Neural cell (in vitro differentiated cells): ENCODE data around the gene DCAF8. TPM values are rescaled to one million over a fixed set of nuclear protein-coding genes. Genes with fewer than 3 reads are reported as not detected.

ENCODE experiments used
- H2AFZ ChIP-seq: fragments of 200-600, 300-800 bp; sonication (generic), shearing (Covaris generic); 2 replicates; pipeline ENCODE4 v1.6.0; 2014; ENCODE audit warnings: low read depth, mild to moderate bottlenecking, antibody characterized with exemption, low read length, moderate library complexity
- H3F3A ChIP-seq: fragments of 200-600 bp; shearing (Covaris generic); 2 replicates; pipeline ENCODE4 v1.6.1; 2016; ENCODE audit warnings: mild to moderate bottlenecking, moderate library complexity, mixed read lengths, antibody characterized with exemption, low read length; ENCODE audit not compliant: insufficient read depth, poor library complexity, severe bottlenecking
- H3K27ac ChIP-seq: fragments of 200-600, 300-800 bp; sonication (generic), shearing (Covaris generic); 2 replicates; pipeline ENCODE4 v1.5.1; 2014; ENCODE audit warnings: mild to moderate bottlenecking, low read length, moderate library complexity
- H3K27me3 ChIP-seq: fragments of 300-800, 200-600 bp; sonication (generic), shearing (Covaris generic); 2 replicates; pipeline ENCODE4 v1.6.0; 2014; ENCODE audit warnings: mild to moderate bottlenecking, low read depth, low read length, moderate library complexity; ENCODE audit not compliant: insufficient read depth
- H3K36me3 ChIP-seq: fragments of 300-800, 200-600 bp; sonication (generic), shearing (Covaris generic); 2 replicates; pipeline ENCODE4 v1.5.1; 2014; ENCODE audit warnings: mild to moderate bottlenecking, antibody characterized with exemption, low read length, moderate library complexity; ENCODE audit not compliant: insufficient read depth
- H3K4me2 ChIP-seq: fragments of 300-800, 200-600 bp; sonication (generic), shearing (Covaris generic); 2 replicates; pipeline ENCODE4 v1.6.0; 2014; ENCODE audit warnings: mild to moderate bottlenecking, low read length
- H3K4me3 ChIP-seq: fragments of 300-800, 200-600 bp; sonication (generic), shearing (Covaris generic); 2 replicates; pipeline ENCODE4 v1.5.1; 2014; ENCODE audit warnings: mild to moderate bottlenecking, low read length, moderate library complexity
- H3K79me2 ChIP-seq: fragments of 200-600 bp; shearing (Covaris generic); replicated peaks from 2 replicates; pipeline ENCODE4 v1.6.0; 2014; ENCODE audit warnings: mild to moderate bottlenecking, low read length, moderate library complexity; ENCODE audit not compliant: insufficient read depth
- H3K9ac ChIP-seq: fragments of 300-800, 200-600 bp; sonication (generic), shearing (Covaris generic); 2 replicates; pipeline ENCODE4 v1.6.1; 2016; ENCODE audit warnings: mild to moderate bottlenecking, low read length, mixed read lengths
- H3K9me2 ChIP-seq: fragments of 200-600 bp; shearing (Covaris generic); 2 replicates; pipeline ENCODE4 v1.6.1; 2016; ENCODE audit warnings: mild to moderate bottlenecking, low read length, mixed read lengths; ENCODE audit not compliant: insufficient read depth
- H3K9me3 ChIP-seq: fragments of 200-600, 300-800 bp; sonication (generic), shearing (Covaris generic); 2 replicates; pipeline ENCODE4 v1.6.1; 2016; ENCODE audit warnings: mild to moderate bottlenecking, mixed run types, low read length, moderate library complexity, mixed read lengths
- H4K20me1 ChIP-seq: fragments of 200-600 bp; shearing (Covaris generic); 2 replicates; pipeline ENCODE4 v1.6.1; 2016; ENCODE audit warnings: mild to moderate bottlenecking, mixed run types; ENCODE audit not compliant: insufficient read depth
- CTCF ChIP-seq: fragments of 450-650 bp; IDR thresholded peaks from 2 replicates; pipeline ENCODE4 v1.5.1; 2014; ENCODE audit warnings: antibody characterized with exemption, mild to moderate bottlenecking, moderate library complexity; ENCODE audit not compliant: poor library complexity, severe bottlenecking
- EP300 ChIP-seq: fragments of 450-650 bp; conservative IDR thresholded peaks from 2 replicates; pipeline ENCODE4 v1.6.1; 2014; ENCODE audit warnings: antibody characterized with exemption, mild to moderate bottlenecking, moderate library complexity; ENCODE audit not compliant: poor library complexity, severe bottlenecking
- EZH2 ChIP-seq: fragments of 200-600, 300-800 bp; shearing (Covaris generic), sonication (generic); IDR thresholded peaks from 2 replicates; pipeline ENCODE4 v1.6.1; 2014; ENCODE audit warnings: antibody characterized with exemption, low read length, borderline replicate concordance, mild to moderate bottlenecking; ENCODE audit not compliant: insufficient read depth, poor library complexity, severe bottlenecking
- MXI1 ChIP-seq: fragments of 450-650 bp; conservative IDR thresholded peaks from 2 replicates; pipeline ENCODE4 v1.6.1; 2014; ENCODE audit warnings: antibody characterized with exemption, mild to moderate bottlenecking; ENCODE audit not compliant: poor library complexity, severe bottlenecking
- POLR2AphosphoS5 ChIP-seq: IDR thresholded peaks from 2 replicates; pipeline ENCODE4 v1.6.1; 2012
- RAD21 ChIP-seq: fragments of 450-650 bp; conservative IDR thresholded peaks from 2 replicates; pipeline ENCODE4 v1.6.1; 2014; ENCODE audit warnings: antibody characterized with exemption, mild to moderate bottlenecking, moderate library complexity
- REST ChIP-seq: IDR thresholded peaks from 2 replicates; pipeline ENCODE4 v1.6.1; 2012; ENCODE audit warnings: borderline replicate concordance
- SMC3 ChIP-seq: fragments of 450-650 bp; conservative IDR thresholded peaks from 2 replicates; pipeline ENCODE4 v1.6.1; 2014; ENCODE audit warnings: antibody characterized with exemption, mild to moderate bottlenecking, moderate library complexity; ENCODE audit not compliant: poor library complexity
- TAF1 ChIP-seq: IDR thresholded peaks from 2 replicates; pipeline ENCODE4 v1.6.1; 2012; ENCODE audit warnings: low read depth
- polyA plus RNA-seq: library from polyadenylated mRNA; depleted of rRNA; stranded (reverse); fragments of >200 nt; gene quantifications from 2 replicates; pipeline ENCODE4 v1.2.3, GENCODE V29; 2014

Gene DCAF8
- polyA plus RNA-seq, 1 donor from 2014 or later: 153 TPM

DNA sequence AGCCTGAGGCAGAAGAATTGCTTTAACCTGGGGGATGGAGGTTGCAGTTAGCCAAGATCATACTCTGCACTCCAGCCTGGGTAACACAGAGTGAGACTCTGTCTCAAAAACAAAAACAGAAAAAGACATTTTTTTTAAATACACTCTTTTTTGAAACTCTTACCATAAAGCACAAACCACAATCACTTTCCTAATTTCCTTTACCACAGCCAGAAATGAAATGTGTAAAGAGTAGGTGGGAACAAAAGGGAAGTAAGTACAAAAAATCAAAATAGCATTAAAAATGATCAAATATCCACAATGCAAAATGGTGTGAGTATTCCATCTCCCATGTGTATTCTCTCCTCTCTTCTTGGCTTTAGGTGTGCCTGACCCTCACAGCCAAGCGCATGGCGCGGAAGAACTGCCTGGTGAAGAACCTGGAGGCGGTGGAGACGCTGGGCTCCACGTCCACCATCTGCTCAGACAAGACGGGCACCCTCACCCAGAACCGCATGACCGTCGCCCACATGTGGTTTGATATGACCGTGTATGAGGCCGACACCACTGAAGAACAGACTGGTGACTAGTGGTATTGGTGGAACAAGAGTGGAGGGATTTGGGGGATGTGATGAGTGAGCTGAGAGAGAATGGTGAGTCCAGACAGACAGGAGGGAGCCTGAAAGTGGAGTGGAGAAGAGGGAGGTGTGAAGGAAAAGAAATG, 96.0 kb downstream of the DCAF8 start:
- no peak overlapping the region for H3K9ac ChIP-seq
- no peaks in the 10 kb centered on the region for H3K9me3 ChIP-seq
- H3K27ac ChIP-seq: no peak overlapping the region
- H2AFZ ChIP-seq: no peak overlapping the region
- no peaks in the 10 kb centered on the region for H3K27me3 ChIP-seq
- no peak overlapping the region for H3K4me3 ChIP-seq
- H3K79me2 ChIP-seq: no peaks in the 10 kb centered on the region
- H3F3A ChIP-seq: no peaks in the 10 kb centered on the region
- H3K36me3 ChIP-seq: no peaks in the 10 kb centered on the region
- H3K4me2 ChIP-seq: no peak overlapping the region
- no peaks in the 10 kb centered on the region for H3K9me2 ChIP-seq
- H4K20me1 ChIP-seq: no peaks in the 10 kb centered on the region
- no peak for TF ChIP-seq EZH2
- no peak for TF ChIP-seq POLR2AphosphoS5
- no peak for TF ChIP-seq REST
- TF ChIP-seq RAD21: no peak
- no peak for TF ChIP-seq TAF1
- TF ChIP-seq MXI1: no peak
- TF ChIP-seq CTCF: no peak
- no peak for TF ChIP-seq EP300
- no peak for TF ChIP-seq SMC3

Other genes with a start within 250 kb of the DCAF8 start
- gene PIGM, start 230.6 kb downstream of the DCAF8 start, polyA plus RNA-seq: 3.4 and 3.8 TPM in 2 replicates
- not detected in 2 replicates for gene KCNJ10, start 192.4 kb downstream of the DCAF8 start, polyA plus RNA-seq
- gene KCNJ9, start 181.0 kb downstream of the DCAF8 start, polyA plus RNA-seq: 8.0 and 9.8 TPM in 2 replicates
- gene IGSF8, start 163.9 kb downstream of the DCAF8 start, polyA plus RNA-seq: 26.9 and 27.3 TPM in 2 replicates
- gene ATP1A2, start 146.8 kb downstream of the DCAF8 start, polyA plus RNA-seq: 0.12 and 0.14 TPM in 2 replicates
- not detected in 2 replicates for gene ATP1A4, start 110.9 kb downstream of the DCAF8 start, polyA plus RNA-seq
- not detected in 2 replicates for gene CASQ1, start 72.0 kb downstream of the DCAF8 start, polyA plus RNA-seq
- 46.4 and 51.9 TPM in 2 replicates for gene PEA15, start 57.2 kb downstream of the DCAF8 start, polyA plus RNA-seq
- 37.7 and 51.6 TPM in 2 replicates for gene PEX19, start 22.6 kb upstream of the DCAF8 start, polyA plus RNA-seq
- gene COPA, start 80.7 kb upstream of the DCAF8 start, polyA plus RNA-seq: 75.0 and 75.6 TPM in 2 replicates
- gene NCSTN, start 80.8 kb upstream of the DCAF8 start, polyA plus RNA-seq: 21.0 and 26.8 TPM in 2 replicates
- 0.11 and 0.90 TPM in 2 replicates for gene NHLH1, start 104.5 kb upstream of the DCAF8 start, polyA plus RNA-seq
- gene VANGL2, start 138.0 kb upstream of the DCAF8 start, polyA plus RNA-seq: 22.6 and 34.0 TPM in 2 replicates